Fibroblast of villous mesenchyme (primary cell): ENCODE measurements around the gene ACTRT2. TPM values are rescaled to one million over a fixed set of nuclear protein-coding genes. Genes with fewer than 3 reads are reported as not detected.
A peak's percentile ranks its signal among the peaks of the same experiment; 100 is the strongest.

Source experiments
- DNase-seq: peaks from one replicate; pipeline ENCODE4 v3.0.0-alpha.2; 2010; ENCODE audit warnings: low read depth
- H3K4me3 ChIP-seq: 2 replicates; pipeline ENCODE4 v1.5.1; 2011; ENCODE audit warnings: low read depth, mild to moderate bottlenecking, low read length
- CTCF ChIP-seq: IDR thresholded peaks from 2 replicates; pipeline ENCODE4 v1.5.1; 2012; ENCODE audit warnings: low read depth, mild to moderate bottlenecking, low read length; ENCODE audit not compliant: insufficient read depth
- total RNA-seq: library from RNA; depleted of rRNA; stranded (reverse); fragments of >200 nt; gene quantifications from 2 replicates; pipeline ENCODE4 v1.2.3, GENCODE V29; 2012

ACTRT2 gene
- total RNA-seq, 1 donor: not detected

GRCh38 chr1:3011127-3011526 is 10.1 kb upstream of the ACTRT2 start:
- H3K4me3 ChIP-seq: no peak overlapping the region
- no peak for DNase-seq
- TF ChIP-seq CTCF: no peak

- no peak for DNase-seq
- no peak overlapping the region for H3K4me3 ChIP-seq
- no peak for TF ChIP-seq CTCF
These were observed 9.4 kb upstream of the ACTRT2 start for GRCh38 chr1:3011631-3012455.

- no peak overlapping the region for H3K4me3 ChIP-seq
- no peak for DNase-seq
- peak; percentile 23 for TF ChIP-seq CTCF
These were observed 8.6 kb upstream of the ACTRT2 start for GRCh38 chr1:3012456-3013291.

GRCh38 chr1:3013371-3014049 is 7.8 kb upstream of the ACTRT2 start:
- no peak for DNase-seq
- TF ChIP-seq CTCF: no peak

GRCh38 chr1:3014050-3014440 is 7.2 kb upstream of the ACTRT2 start:
- no peak overlapping the region for H3K4me3 ChIP-seq
- TF ChIP-seq CTCF: no peak
- DNase-seq: no peak

More at GRCh38 chr1:3013371-3014049, 7.8 kb upstream of the ACTRT2 start:
- H3K4me3 ChIP-seq: no peak overlapping the region

- TF ChIP-seq CTCF: no peak
- H3K4me3 ChIP-seq: no peak overlapping the region
- no peak for DNase-seq
These were observed 6.6 kb upstream of the ACTRT2 start for GRCh38 chr1:3014443-3015268.
